ENCODE results near the gene MILR1.
A peak's percentile ranks its signal among the peaks of the same experiment; 100 is the strongest.
"Not testable (repeated sequence)": the region's sequence is repeated elsewhere in the genome, so short reads cannot be mapped to it uniquely, and the experiment has no call there.

The MILR1 gene

DNA sequence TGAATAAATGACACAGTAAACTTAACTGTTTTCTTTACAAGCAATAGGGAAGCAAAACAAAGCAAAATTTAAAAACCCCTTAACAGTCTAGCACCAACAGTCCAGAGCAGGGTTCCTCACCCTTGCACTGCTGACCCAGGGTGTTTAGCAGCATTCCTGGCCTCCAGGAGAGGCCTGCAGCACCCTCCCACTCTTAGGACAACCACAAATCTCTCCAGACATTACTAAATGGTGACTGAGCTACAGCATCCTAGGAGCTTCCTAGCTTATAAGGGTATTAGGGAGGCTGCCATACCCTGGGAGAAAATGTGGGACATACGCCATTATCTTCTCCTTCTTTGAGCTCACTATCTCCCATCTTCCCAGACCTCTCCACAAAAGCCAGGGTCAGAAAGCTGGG is 32.0 kb downstream of the MILR1 start:
- DNase-seq, result no peak

DNA sequence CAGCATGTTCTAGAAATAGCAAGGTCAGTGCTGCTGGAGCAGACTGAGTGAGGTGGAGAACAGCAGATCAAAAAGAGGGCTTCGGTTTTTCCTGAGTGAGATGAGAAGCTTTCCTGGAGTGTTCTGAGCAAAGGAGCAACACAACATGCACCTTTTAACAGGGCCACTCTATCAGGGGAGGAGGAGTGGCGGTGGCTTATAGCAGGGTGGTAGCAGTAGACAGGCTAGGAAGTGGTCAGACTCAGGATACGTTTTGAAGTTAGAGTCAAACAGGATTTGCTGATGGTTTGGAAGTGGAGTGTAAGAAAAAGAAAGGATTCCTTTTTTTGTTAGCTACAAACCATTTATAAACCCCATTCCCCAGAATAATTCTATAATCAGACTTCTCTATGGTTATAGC is 35.5 kb downstream of the MILR1 start:
- DNase-seq, result no peak

- DNase-seq, result no peak
Measured at GRCh38 chr17:64488301-64488700, 39.4 kb downstream of the MILR1 start.

DNA sequence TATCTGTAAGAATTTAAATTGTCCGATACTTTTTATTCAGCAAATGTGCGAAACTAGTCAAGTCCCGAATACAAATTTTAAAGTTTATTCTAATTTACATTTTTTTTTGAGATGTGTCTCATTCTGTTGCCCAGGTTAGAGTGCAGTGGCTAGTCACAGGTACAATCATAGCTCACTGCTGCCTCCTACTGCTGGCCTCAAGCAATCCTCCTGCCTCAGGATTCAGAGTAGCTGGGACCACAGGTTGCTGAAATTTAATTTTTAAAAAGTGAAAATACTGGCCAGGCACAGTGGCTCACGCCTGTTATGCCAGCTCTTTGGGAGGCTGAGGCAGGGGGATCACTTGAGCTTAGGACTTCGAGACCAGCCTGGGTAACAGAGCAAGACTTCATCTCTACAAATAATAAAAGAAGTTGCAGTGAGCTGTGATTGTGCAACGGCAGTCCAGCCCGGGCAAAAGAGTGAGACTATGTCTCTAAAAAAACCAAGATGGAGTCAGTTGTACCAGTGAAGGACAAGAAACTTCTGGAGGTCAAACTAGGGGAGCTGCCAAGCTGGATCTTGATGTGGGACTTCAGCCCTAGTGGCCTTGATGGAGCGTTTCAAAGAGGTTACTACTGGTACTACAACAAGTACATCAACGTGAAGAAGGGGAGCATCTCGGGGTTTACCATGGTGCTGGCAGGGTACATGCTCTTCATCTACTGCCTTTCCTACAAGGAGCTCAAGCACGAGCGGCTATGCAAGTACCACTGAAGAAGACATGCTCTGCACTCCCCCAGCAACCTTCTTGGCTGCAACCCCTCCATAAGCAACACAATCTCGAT is 42.3 kb downstream of the MILR1 start:
- DNase-seq, result peak; percentile 36

DNA sequence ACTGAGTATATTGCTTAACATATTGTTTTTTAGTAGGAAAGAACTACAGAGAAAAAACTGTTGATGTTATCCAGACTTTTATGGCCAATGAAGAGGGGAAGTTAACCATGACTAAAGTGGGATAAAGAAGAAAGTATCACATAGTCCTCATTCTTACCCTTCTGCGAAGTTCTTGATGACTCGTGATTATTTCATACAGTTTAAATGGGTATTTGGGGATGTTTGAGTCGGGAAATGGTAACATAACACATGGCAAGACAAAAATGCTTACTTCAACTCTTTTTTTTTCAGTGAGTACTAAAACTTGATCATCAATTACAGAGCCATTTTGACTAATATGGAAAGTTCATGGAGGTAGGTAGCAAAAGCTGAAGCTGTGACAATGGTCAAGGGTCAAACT is 43.1 kb downstream of the MILR1 start:
- DNase-seq, result no peak

- DNase-seq, result no peak
Measured at GRCh38 chr17:64492481-64493109, 43.7 kb downstream of the MILR1 start.

DNA sequence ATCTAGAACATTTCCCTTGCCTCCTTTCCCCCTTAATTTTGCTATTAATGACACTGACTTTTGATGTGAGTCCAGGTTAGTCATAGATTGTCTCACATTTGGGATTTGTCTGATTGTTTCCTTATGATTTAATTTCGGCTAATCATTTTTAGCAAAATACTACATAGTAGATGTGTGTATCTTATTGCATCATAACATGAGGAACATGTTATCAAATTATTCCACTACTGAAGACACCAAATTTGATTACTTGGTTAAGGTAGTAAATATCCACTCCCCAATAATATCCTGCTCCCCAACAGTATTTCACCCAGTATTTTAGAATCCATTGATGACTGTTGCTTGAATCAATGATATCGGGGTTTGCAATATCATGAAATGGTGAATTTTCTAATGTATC is 45.2 kb downstream of the MILR1 start:
- DNase-seq, result no peak

- not testable (repeated sequence) for DNase-seq
Measured at GRCh38 chr17:64495300-64495699, 46.4 kb downstream of the MILR1 start.

- no peak for DNase-seq
Measured at GRCh38 chr17:64496348-64496785, 47.5 kb downstream of the MILR1 start.

- DNase-seq, result peak; percentile 96
Measured at GRCh38 chr17:64496786-64497564, 48.1 kb downstream of the MILR1 start, which contains the start of gene POLG2. POLG2 (minus strand) TSS chr17:64497054; CDS start chr17:64496968, 86 bp downstream.

DNA sequence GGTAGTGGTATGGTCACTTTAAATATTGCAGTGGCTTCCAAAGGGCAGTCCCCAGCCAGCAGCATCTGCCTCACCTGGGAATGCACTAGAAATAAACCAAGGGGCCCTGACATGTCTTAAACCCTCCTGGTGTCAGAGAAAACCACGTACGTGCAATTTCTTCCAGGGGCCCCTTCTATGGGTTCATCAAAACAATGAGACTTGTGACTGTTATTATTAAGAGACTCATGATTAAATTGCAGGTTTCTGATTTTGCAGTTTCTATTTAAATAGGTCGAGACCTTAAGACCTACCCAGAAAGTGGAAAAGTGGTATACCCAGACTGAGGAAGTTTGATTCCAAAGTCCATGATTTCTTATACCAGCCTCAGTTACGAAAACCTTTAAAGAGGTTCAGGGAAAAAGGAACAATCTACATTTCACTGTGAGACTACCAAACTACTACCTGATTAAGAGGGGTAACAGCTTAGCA is 48.7 kb downstream of the MILR1 start:
- DNase-seq, result no peak

DNA sequence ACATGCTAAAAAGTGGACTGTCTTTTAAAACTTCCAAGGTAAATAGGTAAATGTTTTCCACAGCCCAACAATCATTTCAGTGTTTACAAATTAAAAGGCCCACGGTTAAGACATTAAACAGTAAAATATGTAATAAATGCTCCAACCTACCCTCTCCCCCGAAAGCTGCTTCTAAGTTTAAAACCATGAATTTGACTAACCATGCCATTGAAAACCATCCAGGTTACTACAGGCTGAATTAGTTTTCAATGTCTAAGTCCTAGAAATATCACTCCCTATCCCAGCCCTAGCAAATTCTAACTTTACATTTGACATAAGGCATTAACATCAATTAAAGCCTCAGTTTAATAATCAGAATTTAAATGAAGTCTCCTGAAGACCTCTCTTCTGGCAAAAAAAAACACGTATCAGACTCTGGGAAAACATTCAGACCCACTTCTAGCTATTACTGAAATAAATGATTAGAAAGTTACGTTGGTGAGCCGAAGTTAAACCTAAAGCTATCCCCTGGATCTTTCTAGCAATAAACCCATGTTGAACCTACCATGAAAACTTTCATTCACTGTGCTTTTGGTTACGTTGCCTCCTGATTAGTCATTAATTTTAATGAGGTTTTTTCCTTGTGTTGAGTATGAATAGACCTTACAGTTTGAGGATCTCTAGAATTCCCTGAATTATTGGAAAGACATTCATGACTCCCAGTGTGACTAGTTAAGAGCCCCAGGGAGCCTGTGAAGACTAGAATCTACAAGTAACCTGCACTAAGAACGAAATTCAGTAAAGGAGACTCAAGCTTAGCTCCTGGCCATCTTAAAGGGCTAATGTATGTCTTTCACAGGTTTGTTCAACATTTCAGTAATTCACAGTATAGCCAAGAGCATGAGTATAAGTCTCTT is 49.6 kb downstream of the MILR1 start:
- DNase-seq, result no peak

GRCh38 chr17:64499805-64500486 is 51.0 kb downstream of the MILR1 start:
- no peak for DNase-seq

- DNase-seq, result no peak
Measured at GRCh38 chr17:64500487-64500859, 51.6 kb downstream of the MILR1 start.

DNA sequence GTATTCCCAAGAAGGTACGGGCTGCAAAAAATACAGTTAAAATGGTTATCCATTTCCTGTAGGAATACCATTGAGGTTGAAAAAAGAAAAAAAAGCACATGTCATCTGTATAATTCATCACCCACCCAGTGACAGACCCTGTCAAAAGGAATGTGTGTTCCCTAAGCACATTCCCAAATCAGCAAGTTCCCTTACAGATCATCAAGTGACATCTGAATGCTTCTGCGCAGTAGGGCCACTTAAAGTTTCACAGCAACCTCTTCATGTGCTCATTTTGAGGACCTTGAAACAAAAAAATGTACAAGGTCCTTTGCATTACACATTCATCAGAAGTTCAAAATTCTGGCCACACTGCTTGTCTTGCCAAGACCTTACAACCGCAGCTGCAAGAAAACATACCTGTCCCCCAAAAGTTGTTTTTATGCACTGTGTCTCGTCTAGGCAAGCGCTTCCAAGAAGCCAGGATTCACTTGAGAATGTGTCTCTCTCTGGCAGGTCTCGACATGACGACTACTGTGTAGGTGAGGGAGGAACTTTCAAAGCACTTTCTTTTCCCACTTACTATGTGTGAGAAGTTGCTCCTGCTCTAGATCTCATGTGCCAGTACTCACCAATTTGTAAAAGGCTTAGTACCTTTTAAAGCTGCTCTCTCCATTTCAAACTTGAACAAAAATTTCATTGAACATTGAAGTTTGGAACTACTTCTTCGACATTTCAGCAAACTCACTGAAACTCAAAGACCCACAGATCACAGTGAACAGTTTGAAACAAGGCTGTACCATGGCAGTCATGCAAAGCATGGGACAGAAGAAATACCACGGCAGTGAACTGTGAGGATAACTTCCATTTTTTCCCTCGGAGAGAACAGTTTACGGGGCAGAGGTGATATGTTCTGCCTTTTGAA is 52.2 kb downstream of the MILR1 start:
- DNase-seq, result no peak

DNA sequence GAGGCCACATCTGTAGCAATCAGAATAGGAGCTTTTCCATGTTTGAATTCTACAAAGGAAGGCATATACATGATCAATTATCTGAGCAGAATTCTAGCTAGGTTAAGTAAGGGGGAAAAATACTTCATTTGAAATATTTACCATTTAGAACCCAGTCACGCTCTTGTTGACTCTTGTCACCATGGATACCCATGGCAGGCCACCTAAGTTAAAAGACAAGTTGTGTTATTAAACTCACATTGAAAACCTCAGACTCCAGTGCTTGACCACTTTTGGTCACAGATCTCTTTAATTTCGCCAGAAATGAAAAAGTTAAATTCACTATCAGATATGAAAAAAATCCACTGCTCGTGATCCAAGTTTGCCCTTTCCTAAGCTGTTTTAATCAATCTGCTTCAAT is 53.1 kb downstream of the MILR1 start:
- DNase-seq, result no peak

DNA sequence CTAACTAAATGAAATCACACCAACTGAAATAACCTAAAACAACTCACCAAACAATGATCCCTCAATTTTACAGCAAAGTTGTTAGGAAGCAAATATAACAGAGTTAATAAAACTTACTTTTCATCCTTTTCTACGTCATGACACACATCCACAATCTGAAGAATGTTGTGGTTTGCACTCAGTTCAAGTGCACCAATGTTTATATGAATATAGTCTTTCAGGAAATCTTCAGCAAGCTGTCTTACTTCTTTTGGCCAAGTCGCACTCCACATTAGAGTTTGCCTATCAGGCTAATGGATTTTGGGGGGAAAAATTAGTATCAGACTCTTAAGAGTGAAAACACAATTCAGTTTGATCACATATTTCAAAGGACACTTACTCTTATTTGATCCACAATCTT is 53.9 kb downstream of the MILR1 start:
- no peak for DNase-seq

DNA sequence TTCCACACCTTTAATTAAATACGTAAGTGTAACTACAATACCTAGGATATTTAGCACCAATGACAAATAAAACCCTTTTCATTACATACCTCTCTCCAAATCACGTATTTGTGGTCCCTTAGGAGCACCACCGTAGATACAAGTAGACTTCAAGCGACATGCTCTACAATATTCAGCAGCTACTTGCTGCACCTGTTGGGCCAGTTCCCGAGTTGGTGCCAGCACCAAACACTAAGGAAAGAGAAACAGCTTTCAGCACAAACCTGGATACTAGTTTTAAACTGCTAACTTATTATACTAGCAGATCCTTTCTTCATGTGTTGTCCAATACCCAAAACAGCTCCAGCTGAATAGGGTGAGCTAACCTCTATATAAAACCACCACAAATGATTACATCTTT is 54.4 kb downstream of the MILR1 start:
- DNase-seq, result no peak

- DNase-seq, result no peak
Measured at GRCh38 chr17:64503821-64504768, 55.2 kb downstream of the MILR1 start.
